Activated T-helper 2 cell treated with anti-CD3 and anti-CD28 coated beads, Interferon-gamma antibody, Interleukin-2, Interleukin-4, amounts not matched to agents 10 μg/mL and 5 μg/mL and 100 μg/mL, durations not matched to agents 14 hours and 24 hours and 36 hours (primary cell): ENCODE measurements around the gene HORMAD2. TPM values are rescaled to one million over a fixed set of nuclear protein-coding genes. Genes with fewer than 3 reads are reported as not detected.
"Not testable (repeated sequence)": the region's sequence is repeated elsewhere in the genome, so short reads cannot be mapped to it uniquely, and the experiment has no call there.

Source experiments
- DNase-seq: peaks from one replicate; pipeline ENCODE4 v3.0.0; 2021; ENCODE audit warnings: low spot score
- H3K27ac Mint-ChIP-seq: one replicate; pipeline ENCODE4 v1.8.0; 2021; ENCODE audit warnings: mixed read lengths
- H3K27me3 Mint-ChIP-seq: one replicate; pipeline ENCODE4 v1.8.0; 2021; ENCODE audit warnings: low read depth, mixed read lengths
- H3K36me3 Mint-ChIP-seq: one replicate; pipeline ENCODE4 v1.8.0; 2021; ENCODE audit warnings: low read depth, mixed read lengths
- H3K4me1 Mint-ChIP-seq: one replicate; pipeline ENCODE4 v1.8.0; 2021; ENCODE audit warnings: low read depth, mixed read lengths
- H3K4me3 Mint-ChIP-seq: one replicate; pipeline ENCODE4 v1.8.0; 2021; ENCODE audit warnings: low read depth, mild to moderate bottlenecking, moderate library complexity, mixed read lengths
- H3K9me3 Mint-ChIP-seq: one replicate; pipeline ENCODE4 v1.8.0; 2021; ENCODE audit warnings: mixed read lengths
- intact Hi-C: fragments of 100-400 bp; cut with micrococcal nuclease; formaldehyde crosslinking; loops from one replicate; pipeline ENCODE4 v1.15.1; 2023
- total RNA-seq: library from RNA; stranded (reverse); gene quantifications from 2 replicates; pipeline ENCODE4 v1.2.3, GENCODE V29; 2022

Gene HORMAD2
- total RNA-seq, 1 donor from 2014 or later = 0.48 TPM

DNA sequence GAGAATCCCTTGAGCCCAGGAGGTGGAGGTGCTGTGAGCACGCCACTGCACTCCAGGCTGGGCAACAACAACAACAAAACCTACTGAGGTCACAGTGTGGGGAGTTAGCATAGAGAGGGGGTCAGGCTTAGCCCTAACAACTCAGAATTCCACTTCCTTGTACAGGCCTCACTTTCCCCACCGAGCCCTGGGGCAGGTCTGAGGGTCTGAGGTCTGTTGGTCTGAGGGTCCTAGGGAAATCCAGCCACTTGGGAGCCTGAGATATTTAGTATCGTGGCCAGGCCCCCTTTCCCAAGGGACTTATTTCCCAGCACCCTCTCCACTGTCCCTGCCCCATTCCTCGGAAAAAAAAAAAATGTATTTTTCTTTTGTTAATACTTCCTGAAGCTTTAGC is 34.8 kb upstream of the HORMAD2 start:
- no peak overlapping the region for H3K27ac Mint-ChIP-seq
- H3K27me3 Mint-ChIP-seq = peaks cover 1% of the 10 kb centered on the region
- H3K9me3 Mint-ChIP-seq = no peaks in the 10 kb centered on the region
- H3K4me3 Mint-ChIP-seq = no peak overlapping the region
- H3K4me1 Mint-ChIP-seq = peaks cover 15% of the 10 kb centered on the region
- H3K36me3 Mint-ChIP-seq = no peaks in the 10 kb centered on the region
- intact Hi-C loops = no loop called here
- DNase-seq = no peak

DNA sequence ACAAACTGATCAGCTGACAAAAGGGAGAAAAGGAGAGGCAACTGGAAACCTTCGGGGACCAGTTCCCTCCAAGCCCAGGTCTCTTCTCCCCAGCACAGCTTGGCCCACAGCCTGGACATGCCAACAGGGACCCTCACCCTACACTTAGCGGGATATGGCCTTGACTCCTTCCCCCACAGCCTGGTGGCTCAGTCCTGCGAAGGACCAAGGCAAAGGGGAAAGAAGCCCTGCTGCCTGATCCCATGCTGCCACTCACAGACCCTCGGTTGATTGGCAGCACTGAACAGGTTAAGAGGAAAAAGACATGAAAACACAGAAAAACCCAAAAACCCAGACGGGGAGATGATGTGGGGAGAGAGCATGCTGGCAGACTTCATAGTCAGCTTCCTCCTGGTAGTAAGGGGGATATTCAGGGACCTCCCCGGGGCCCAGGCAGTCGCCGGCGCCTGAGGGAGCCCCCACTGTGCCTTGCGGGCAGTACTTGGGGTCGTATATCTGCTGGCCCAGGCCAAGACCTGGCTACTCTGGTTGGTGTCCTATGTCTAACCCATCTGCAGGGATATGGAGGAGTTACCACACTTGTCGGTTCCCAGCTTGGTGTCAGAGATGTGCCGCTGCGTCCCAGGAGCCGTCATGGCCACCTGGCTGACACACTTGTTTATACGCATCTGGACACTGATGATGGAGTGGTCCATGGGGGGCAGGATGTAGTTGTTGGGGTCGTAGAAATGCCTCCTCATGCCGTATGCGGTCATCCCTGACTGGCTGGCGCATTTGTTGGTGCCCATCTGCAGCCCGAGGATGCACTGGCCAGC is 34.2 kb upstream of the HORMAD2 start:
- DNase-seq = no peak
- H3K27ac Mint-ChIP-seq = no peak overlapping the region
- no peaks in the 10 kb centered on the region for H3K9me3 Mint-ChIP-seq
- peaks cover 1% of the 10 kb centered on the region for H3K27me3 Mint-ChIP-seq
- H3K4me3 Mint-ChIP-seq = no peak overlapping the region
- H3K36me3 Mint-ChIP-seq = no peaks in the 10 kb centered on the region
- intact Hi-C loops = no loop called here
- peaks cover 15% of the 10 kb centered on the region for H3K4me1 Mint-ChIP-seq

DNA sequence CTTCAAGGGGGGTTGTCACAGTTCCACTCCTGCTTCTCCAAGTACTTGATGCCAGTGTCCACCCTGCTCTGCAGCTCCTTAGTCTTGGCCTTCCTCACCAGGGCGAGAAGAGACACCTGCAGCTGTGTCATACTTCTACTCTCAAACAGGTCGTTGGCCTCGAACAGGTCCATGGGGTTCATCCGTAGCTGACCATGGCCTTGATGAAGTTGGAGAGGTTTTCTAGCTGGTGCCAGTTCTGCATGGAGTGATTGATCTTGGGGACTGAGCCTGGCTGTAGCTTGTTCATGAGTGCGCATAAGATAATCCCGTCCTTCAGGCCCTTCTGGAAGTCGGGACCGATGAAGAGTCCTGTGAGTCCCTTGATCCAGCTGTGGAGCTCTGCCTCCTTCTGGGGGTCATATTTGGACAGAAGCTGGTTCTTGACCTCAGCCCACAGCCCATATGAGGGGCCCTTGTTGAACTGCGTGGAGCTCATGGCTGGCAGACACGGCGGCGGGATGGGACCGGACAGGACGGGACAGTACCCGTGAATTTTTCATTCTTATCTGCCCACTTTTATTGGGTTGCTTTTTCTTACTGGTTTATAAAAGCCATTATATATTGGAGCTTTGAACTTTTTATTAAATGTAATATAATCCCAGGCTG is 33.4 kb upstream of the HORMAD2 start:
- Mint-ChIP-seq H3K27me3 (peaks cover 1% of the 10 kb centered on the region), H3K36me3 (no peaks in the 10 kb centered on the region), H3K9me3 (no peaks in the 10 kb centered on the region), H3K27ac (no peak overlapping the region), H3K4me3 (no peak overlapping the region), H3K4me1 (peaks cover 15% of the 10 kb centered on the region)
- intact Hi-C loops = no loop called here
- DNase-seq = no peak

DNA sequence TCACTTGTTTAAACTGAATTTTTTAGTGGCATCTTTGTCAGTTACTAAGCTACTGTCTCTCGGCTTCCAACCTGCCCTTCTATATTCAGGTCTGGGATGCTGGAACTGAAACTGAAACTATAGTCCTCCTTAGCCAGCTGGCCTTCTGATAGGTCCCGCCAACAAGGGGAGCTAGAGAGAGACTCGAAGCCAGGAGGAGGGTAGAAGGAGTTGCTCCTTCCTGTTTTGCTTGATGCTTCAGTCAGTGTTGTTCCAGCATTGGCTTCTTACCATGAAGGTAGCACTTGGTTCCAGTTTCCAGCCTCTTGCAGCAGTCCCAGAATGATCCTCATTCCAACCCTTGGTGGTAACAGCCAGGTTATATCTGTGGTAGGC is 32.9 kb upstream of the HORMAD2 start:
- H3K9me3 Mint-ChIP-seq = no peaks in the 10 kb centered on the region
- intact Hi-C loops = no loop called here
- peaks cover 1% of the 10 kb centered on the region for H3K27me3 Mint-ChIP-seq
- no peaks in the 10 kb centered on the region for H3K36me3 Mint-ChIP-seq
- H3K4me3 Mint-ChIP-seq = no peak overlapping the region
- peak; percentile 37 for DNase-seq
- H3K27ac Mint-ChIP-seq = no peak overlapping the region
- H3K4me1 Mint-ChIP-seq = peaks cover 14% of the 10 kb centered on the region

DNA sequence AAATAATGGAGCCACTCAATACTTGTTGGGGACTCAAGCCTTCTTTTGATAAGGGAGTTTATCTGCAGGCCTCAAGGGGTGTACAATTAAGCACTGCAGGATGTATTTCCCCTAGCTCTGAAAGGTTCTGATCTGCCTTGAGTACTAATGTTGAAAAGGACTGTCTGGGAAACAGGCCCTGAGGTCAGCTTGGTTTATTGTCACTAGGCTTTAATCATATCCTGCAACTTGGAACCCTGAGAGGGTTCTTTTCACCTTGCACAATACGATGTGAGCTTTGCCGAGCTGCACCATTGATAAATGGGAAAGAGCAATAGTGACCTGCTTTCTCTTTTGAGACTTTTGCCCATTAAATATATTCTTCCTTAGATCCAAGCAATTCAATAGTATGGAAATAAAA is 31.6 kb upstream of the HORMAD2 start:
- no peak for DNase-seq
- H3K27ac Mint-ChIP-seq = no peak overlapping the region
- intact Hi-C loops = no loop called here
- H3K4me3 Mint-ChIP-seq = no peak overlapping the region
- H3K4me1 Mint-ChIP-seq = peaks cover 14% of the 10 kb centered on the region
- H3K27me3 Mint-ChIP-seq = peaks cover 1% of the 10 kb centered on the region
- no peaks in the 10 kb centered on the region for H3K36me3 Mint-ChIP-seq
- no peaks in the 10 kb centered on the region for H3K9me3 Mint-ChIP-seq

DNA sequence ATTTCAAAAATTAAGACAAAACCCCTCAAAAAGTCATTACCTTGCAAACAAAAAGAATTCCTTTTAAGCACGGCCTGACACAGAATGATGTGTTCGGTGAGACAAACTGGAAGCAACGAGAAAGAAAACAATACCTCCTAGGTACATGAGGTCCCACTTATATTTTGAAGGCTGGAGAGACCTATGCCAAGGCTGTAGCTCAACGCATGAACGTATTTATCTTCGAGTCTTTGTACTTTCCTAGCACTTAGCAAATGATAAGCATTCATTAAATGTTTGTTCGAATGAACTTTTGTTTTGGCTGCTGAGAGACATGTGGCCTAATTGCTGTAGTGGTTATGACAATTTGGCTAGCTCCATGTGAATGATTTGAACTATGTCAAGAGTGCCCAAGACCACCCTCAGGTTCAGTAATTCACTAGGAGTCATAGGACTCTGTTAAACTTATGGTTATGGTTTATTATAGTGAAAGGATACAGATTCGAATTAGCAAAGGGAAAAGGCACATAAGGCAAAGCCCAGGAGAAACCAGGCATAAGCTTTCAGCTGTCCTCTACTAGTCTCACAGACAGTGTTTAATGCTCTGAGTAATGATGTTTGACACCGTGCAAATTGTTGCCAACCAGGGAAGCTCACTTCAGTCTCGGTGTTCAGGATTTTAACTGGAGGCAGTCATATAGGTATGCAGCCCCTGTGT is 26.0 kb upstream of the HORMAD2 start:
- intact Hi-C loops = no loop called here
- Mint-ChIP-seq H3K36me3 (no peaks in the 10 kb centered on the region), H3K9me3 (peaks cover 14% of the 10 kb centered on the region), H3K27ac (no peak overlapping the region), H3K27me3 (peaks cover 9% of the 10 kb centered on the region), H3K4me1 (no peaks in the 10 kb centered on the region), H3K4me3 (no peak overlapping the region)
- no peak for DNase-seq

DNA sequence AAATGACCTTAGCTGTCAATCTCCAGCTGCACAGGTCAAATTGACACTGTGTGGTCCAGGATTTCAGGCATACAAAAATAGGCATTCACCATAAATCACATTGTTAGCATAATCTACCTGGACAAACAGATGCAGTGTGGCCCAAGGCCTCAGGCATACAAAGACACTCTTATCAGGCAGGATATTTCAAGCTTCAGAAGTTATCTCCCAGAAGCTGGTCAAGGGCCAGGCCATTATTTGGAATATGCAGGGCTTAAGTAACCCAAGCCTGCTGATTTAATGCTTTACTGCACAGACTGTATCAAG is 25.5 kb upstream of the HORMAD2 start:
- DNase-seq = no peak
- Mint-ChIP-seq H3K27me3 (peaks cover 12% of the 10 kb centered on the region), H3K4me3 (no peak overlapping the region), H3K9me3 (peaks cover 17% of the 10 kb centered on the region), H3K4me1 (no peaks in the 10 kb centered on the region), H3K36me3 (no peaks in the 10 kb centered on the region), H3K27ac (no peak overlapping the region)
- intact Hi-C loops = no loop called here

DNA sequence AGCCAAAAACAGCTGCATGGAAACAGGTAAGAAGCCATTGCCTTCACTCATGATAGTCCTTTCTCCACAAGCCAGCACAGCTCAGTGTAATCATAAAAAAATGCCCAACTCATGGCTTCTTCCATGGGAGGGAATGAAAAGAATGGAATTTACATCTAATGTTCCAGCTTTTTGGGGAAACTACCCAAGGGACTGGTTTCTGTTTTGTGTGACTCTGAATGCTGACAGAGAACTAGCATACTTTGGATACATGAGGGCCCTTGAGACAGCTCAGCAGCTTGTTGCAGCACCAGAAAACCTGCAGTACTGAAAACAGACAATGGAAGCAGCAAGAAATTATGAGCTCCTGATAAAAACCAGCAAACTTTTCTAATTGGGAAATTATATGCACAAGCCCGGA is 24.2 kb upstream of the HORMAD2 start:
- intact Hi-C loops = no loop called here
- Mint-ChIP-seq H3K27me3 (peaks cover 12% of the 10 kb centered on the region), H3K4me1 (no peaks in the 10 kb centered on the region), H3K9me3 (peaks cover 17% of the 10 kb centered on the region), H3K36me3 (no peaks in the 10 kb centered on the region), H3K27ac (no peak overlapping the region), H3K4me3 (no peak overlapping the region)
- DNase-seq = no peak

DNA sequence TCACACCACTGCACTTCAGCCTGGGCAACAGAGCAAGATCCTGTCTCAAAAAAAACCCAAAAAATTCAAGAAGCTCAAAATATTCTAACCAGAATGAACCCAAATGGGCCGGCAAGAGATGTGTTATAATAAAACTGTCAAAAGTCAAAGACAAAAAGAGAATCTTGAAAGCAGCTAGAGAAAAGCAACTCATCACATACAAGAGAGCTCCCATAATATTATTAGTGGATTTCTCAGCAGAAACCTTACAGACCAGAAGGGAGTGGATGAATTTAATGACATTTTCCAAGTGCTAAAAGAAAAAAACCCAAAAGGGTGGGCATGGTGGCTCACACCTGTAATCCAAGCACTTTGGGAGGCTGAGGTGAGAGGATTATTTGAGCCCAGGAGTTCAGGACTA is 22.9 kb upstream of the HORMAD2 start:
- Mint-ChIP-seq H3K27me3 (peaks cover 14% of the 10 kb centered on the region), H3K4me3 (no peak overlapping the region), H3K27ac (no peak overlapping the region), H3K36me3 (no peaks in the 10 kb centered on the region), H3K4me1 (no peaks in the 10 kb centered on the region), H3K9me3 (peaks cover 17% of the 10 kb centered on the region)
- no peak for DNase-seq
- intact Hi-C loops = no loop called here

DNA sequence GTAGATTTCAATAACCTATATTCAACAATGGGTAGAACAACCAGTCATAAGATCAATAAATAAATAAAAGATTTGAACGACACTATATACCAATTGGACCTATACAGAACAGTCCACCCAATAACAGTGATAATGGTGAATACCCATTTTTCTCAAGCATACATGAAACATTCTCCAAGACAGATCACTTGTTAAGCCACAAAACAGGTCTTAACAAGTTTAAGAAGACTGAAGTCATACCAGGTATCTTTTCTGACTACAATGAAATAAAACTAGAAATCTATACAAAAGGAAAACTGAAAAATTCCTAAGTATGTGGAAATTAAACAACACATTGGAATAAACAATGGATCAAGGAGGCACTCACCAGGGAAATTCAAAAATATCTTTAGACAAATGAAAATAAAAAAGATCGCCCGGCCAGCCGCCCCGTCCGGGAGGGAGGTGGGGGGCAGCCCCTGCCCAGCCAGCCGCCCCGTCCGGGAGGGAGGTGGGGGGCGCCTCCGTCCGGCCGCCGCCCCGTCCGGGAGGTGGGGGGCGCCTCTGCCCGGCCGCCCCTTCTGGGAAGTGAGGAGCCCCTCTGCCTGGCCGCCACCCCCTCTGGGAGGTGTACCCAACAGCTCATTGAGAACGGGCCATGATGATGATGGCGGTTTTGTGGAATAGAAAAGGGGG is 20.8 kb upstream of the HORMAD2 start:
- H3K9me3 Mint-ChIP-seq = peaks cover 33% of the 10 kb centered on the region
- H3K4me3 Mint-ChIP-seq, H3K27ac Mint-ChIP-seq, H3K4me1 Mint-ChIP-seq, intact Hi-C loops, DNase-seq, H3K36me3 Mint-ChIP-seq: not testable (repeated sequence)
- peaks cover 27% of the 10 kb centered on the region for H3K27me3 Mint-ChIP-seq

DNA sequence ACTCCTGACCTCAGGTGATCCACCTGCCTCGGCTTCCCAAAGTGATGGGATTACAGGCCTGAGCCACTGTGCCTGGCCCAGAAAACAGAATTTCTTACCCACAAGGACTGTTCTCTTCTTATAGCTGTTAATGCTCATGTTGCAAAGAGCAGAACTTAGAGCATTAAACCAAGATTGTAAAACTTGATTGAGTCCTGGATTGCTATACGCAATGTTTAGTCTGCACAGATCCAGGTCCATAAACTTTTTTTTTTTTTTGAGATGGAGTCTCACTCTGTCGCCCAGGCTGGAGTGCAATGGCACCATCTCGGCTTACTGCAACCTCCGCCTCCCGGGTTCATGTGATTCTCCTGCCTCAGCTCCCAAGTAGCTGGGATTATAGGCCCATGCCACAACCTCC is 19.2 kb upstream of the HORMAD2 start:
- Mint-ChIP-seq H3K27me3 (peaks cover 27% of the 10 kb centered on the region), H3K9me3 (peaks cover 36% of the 10 kb centered on the region)
- H3K4me3 Mint-ChIP-seq, H3K36me3 Mint-ChIP-seq, H3K4me1 Mint-ChIP-seq, H3K27ac Mint-ChIP-seq, DNase-seq, intact Hi-C loops: not testable (repeated sequence)

DNA sequence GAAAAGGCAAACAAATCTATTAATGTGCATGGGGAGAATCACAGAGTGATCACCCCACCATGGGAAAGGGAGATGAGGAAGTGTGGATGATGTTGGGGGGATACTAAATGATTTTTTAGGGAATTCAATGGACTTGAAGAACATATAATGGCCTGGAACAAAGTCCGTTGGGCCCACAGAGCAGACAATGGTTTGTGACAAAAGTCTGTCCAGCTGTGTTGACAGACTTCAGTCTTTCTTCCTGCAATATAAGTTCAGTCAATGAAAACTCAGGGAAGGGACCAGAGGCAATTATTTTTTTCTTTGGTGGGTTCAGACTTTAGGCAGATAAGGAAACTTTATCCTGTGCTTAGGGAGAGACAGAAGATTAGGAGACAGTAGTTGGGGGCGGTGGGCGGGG is 18.0 kb upstream of the HORMAD2 start:
- Mint-ChIP-seq H3K27ac (no peak overlapping the region), H3K36me3 (no peaks in the 10 kb centered on the region), H3K4me3 (no peak overlapping the region), H3K9me3 (peaks cover 30% of the 10 kb centered on the region), H3K27me3 (peaks cover 24% of the 10 kb centered on the region), H3K4me1 (no peaks in the 10 kb centered on the region)
- intact Hi-C loops = no loop called here
- no peak for DNase-seq

DNA sequence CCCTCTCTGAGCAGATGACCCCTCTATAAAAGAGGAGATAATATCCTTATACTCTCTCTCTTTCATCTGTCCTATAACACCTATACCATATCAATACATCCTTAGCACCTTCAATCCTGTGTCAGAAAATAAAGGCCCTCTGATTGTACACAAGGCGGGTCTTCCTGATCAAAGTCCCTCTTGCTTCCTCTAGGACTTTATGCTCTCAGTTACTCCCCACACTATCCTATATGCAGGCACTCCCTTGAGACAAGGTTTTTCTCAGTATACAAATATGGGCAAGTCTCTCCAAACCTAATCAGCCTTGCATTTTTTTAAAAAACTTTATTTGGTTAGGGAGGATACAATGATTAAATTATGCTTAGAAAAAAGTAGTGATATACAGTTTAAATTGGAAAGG is 17.3 kb upstream of the HORMAD2 start:
- H3K4me1 Mint-ChIP-seq = no peaks in the 10 kb centered on the region
- no peak for DNase-seq
- no peak overlapping the region for H3K27ac Mint-ChIP-seq
- H3K4me3 Mint-ChIP-seq = no peak overlapping the region
- H3K27me3 Mint-ChIP-seq = peaks cover 24% of the 10 kb centered on the region
- no peaks in the 10 kb centered on the region for H3K36me3 Mint-ChIP-seq
- H3K9me3 Mint-ChIP-seq = peaks cover 27% of the 10 kb centered on the region
- intact Hi-C loops = no loop called here
